Body of pancreas (tissue), 4 donors: ENCODE data around the gene SEMA6D. TPM values are rescaled to one million over a fixed set of nuclear protein-coding genes. Genes with fewer than 3 reads are reported as not detected.

ENCODE experiments used
- ATAC-seq: fragments of 150-250 bp; one replicate; pipeline ENCODE4 v1.9.1; 2016
- DNase-seq, 4 donors: peaks; one replicate each; pipeline ENCODE4 v3.0.0-alpha.2; 2019
- H3K27ac ChIP-seq, 4 donors: fragments of 200-600 bp; sonication (generic); 1 replicate in 3 of 4; 2 replicates in 1 of 4; pipeline versions ENCODE4 v1.5.1 to v1.6.1; 2016 to 2019; ENCODE audit warnings: mild to moderate bottlenecking in 1 of 4, mixed read lengths in 1 of 4, moderate library complexity in 1 of 4
- H3K27me3 ChIP-seq, 2 donors: fragments of 200-600 bp; sonication (generic); one replicate each; pipeline ENCODE4 v1.6.0; 2016; ENCODE audit warnings: mild to moderate bottlenecking in 1 of 2
- H3K36me3 ChIP-seq, 2 donors: fragments of 200-600 bp; sonication (generic); replicated peaks in 1 of 2; 2 replicates each; pipeline ENCODE4 v1.5.1; 2016; ENCODE audit warnings: low read depth in 2 of 2; ENCODE audit not compliant: insufficient read depth in 1 of 2
- H3K4me1 ChIP-seq: fragments of 200-600 bp; sonication (generic); one replicate; pipeline ENCODE4 v1.6.0; 2016
- H3K4me3 ChIP-seq, 2 donors: fragments of 200-600 bp; sonication (generic); 1 replicate in 1 of 2; 2 replicates in 1 of 2; pipeline ENCODE4 v1.5.1; 2016 to 2019
- H3K9me3 ChIP-seq, 3 donors: fragments of 200-600 bp; sonication (generic); 1 replicate in 2 of 3; 2 replicates in 1 of 3; pipeline ENCODE4 v1.5.1; 2016
- CTCF ChIP-seq, 7 experiments: fragments of 450-650 bp in 4 of 7; fragments of 200-600 bp in 3 of 7; sonication (generic) in 3 of 7; IDR thresholded peaks; one replicate each; pipeline ENCODE4 v1.5.1; 2016 to 2019; ENCODE audit warnings: antibody characterized with exemption in 7 of 7
- POLR2A ChIP-seq, 3 donors: fragments of 450-650 bp; IDR thresholded peaks; one replicate each; pipeline ENCODE4 v1.6.1; 2016; ENCODE audit warnings: antibody characterized with exemption in 3 of 3, mild to moderate bottlenecking in 2 of 3
- WGBS, 2 donors: methylation state at CpG; one replicate each; pipeline ENCODE4 v1.1.5; 2017; 5-methylcytosine and 5-hydroxymethylcytosine counted together
- intact Hi-C: fragments of 100-400 bp; cut with DNase I; formaldehyde crosslinking; loops from one replicate; pipeline ENCODE4 v1.15.1; 2023
- total RNA-seq, 2 donors: library from RNA; depleted of rRNA; stranded (reverse); fragments of >200 nt; gene quantifications; one replicate each; pipeline ENCODE4 v1.1.0, GENCODE V29; 2016

SEMA6D gene
- total RNA-seq, 2 donors from 2014 or later = 13.5 to 18.2 TPM

GRCh38 chr15:47674586-47675232, 42.6 kb upstream of the SEMA6D start:
- Histone ChIP-seq H3K9me3 (no peaks in the 10 kb centered on the region), H3K27me3 (no peaks in the 10 kb centered on the region), H3K4me3 (no peak overlapping the region), H3K27ac (no peak overlapping the region), H3K36me3 (no peaks in the 10 kb centered on the region), H3K4me1 (no peaks in the 10 kb centered on the region)
- intact Hi-C loops = no loop called here
- TF ChIP-seq CTCF (IDR thresholded peaks at IDR 0.05) (no peak), POLR2A (IDR thresholded peaks at IDR 0.05) (no peak)
- WGBS, 2 donors = 56 to 59% methylated on average over 8 of the region's 8 CpGs
- ATAC-seq (no peak), DNase-seq (no peak)

- DNase-seq = no peak
- ATAC-seq = no peak
- intact Hi-C loops = no loop called here
- Histone ChIP-seq H3K9me3 (no peaks in the 10 kb centered on the region), H3K27ac (no peak overlapping the region), H3K27me3 (no peaks in the 10 kb centered on the region), H3K36me3 (no peaks in the 10 kb centered on the region), H3K4me3 (no peak overlapping the region), H3K4me1 (no peaks in the 10 kb centered on the region)
- no peak for TF ChIP-seq CTCF (IDR thresholded peaks at IDR 0.05)
- no peak for TF ChIP-seq POLR2A (IDR thresholded peaks at IDR 0.05)
- WGBS, 2 donors = 89 to 91% methylated on average over 3 of the region's 3 CpGs
Observed at GRCh38 chr15:47675735-47676134, 41.6 kb upstream of the SEMA6D start.

GRCh38 chr15:47678040-47678439, 39.3 kb upstream of the SEMA6D start:
- Histone ChIP-seq H3K4me1 (no peaks in the 10 kb centered on the region), H3K4me3 (no peak overlapping the region), H3K36me3 (no peaks in the 10 kb centered on the region), H3K27me3 (no peaks in the 10 kb centered on the region), H3K27ac (no peak overlapping the region), H3K9me3 (no peaks in the 10 kb centered on the region)
- intact Hi-C loops = no loop called here
- no peak for DNase-seq
- 76 to 80% methylated on average over 1 of the region's 1 CpG for WGBS, 2 donors
- TF ChIP-seq CTCF (IDR thresholded peaks at IDR 0.05) = no peak
- no peak for TF ChIP-seq POLR2A (IDR thresholded peaks at IDR 0.05)
- ATAC-seq = no peak

- no peak overlapping the region for H3K4me3 ChIP-seq
- 90 to 91% methylated on average over 4 of the region's 4 CpGs for WGBS, 2 donors
Observed at GRCh38 chr15:47682661-47683060, 34.6 kb upstream of the SEMA6D start.

More at GRCh38 chr15:47682661-47683060, 34.6 kb upstream of the SEMA6D start:
- DNase-seq = no peak
- Histone ChIP-seq H3K9me3 (no peaks in the 10 kb centered on the region), H3K4me1 (no peaks in the 10 kb centered on the region), H3K27ac (no peak overlapping the region), H3K27me3 (no peaks in the 10 kb centered on the region), H3K36me3 (no peaks in the 10 kb centered on the region)
- TF ChIP-seq POLR2A (IDR thresholded peaks at IDR 0.05) = no peak
- TF ChIP-seq CTCF (IDR thresholded peaks at IDR 0.05) = no peak
- intact Hi-C loops = no loop called here
- ATAC-seq = no peak
